Activated T-helper 2 cell treated with anti-CD3 and anti-CD28 coated beads, Interferon-gamma antibody, Interleukin-2, Interleukin-4, amounts not matched to agents 10 μg/mL and 5 μg/mL and 100 μg/mL, durations not matched to agents 14 hours and 24 hours and 36 hours (primary cell): ENCODE results near the gene NYNRIN. TPM values are rescaled to one million over a fixed set of nuclear protein-coding genes. Genes with fewer than 3 reads are reported as not detected.

ENCODE experiments used
- DNase-seq: peaks from one replicate; pipeline ENCODE4 v3.0.0; 2021; ENCODE audit warnings: low spot score
- H3K27ac Mint-ChIP-seq: one replicate; pipeline ENCODE4 v1.8.0; 2021; ENCODE audit warnings: mixed read lengths
- H3K27me3 Mint-ChIP-seq: one replicate; pipeline ENCODE4 v1.8.0; 2021; ENCODE audit warnings: low read depth, mixed read lengths
- H3K36me3 Mint-ChIP-seq: one replicate; pipeline ENCODE4 v1.8.0; 2021; ENCODE audit warnings: low read depth, mixed read lengths
- H3K4me1 Mint-ChIP-seq: one replicate; pipeline ENCODE4 v1.8.0; 2021; ENCODE audit warnings: low read depth, mixed read lengths
- H3K4me3 Mint-ChIP-seq: one replicate; pipeline ENCODE4 v1.8.0; 2021; ENCODE audit warnings: low read depth, mild to moderate bottlenecking, moderate library complexity, mixed read lengths
- H3K9me3 Mint-ChIP-seq: one replicate; pipeline ENCODE4 v1.8.0; 2021; ENCODE audit warnings: mixed read lengths
- intact Hi-C: fragments of 100-400 bp; cut with micrococcal nuclease; formaldehyde crosslinking; loops from one replicate; pipeline ENCODE4 v1.15.1; 2023
- total RNA-seq: library from RNA; stranded (reverse); gene quantifications from 2 replicates; pipeline ENCODE4 v1.2.3, GENCODE V29; 2022

Gene NYNRIN
- total RNA-seq, 1 donor from 2014 or later: 0.34 TPM

- Mint-ChIP-seq H3K27me3 (peaks cover 55% of the 10 kb centered on the region), H3K4me1 (peaks cover 2% of the 10 kb centered on the region), H3K4me3 (no peak overlapping the region), H3K9me3 (no peaks in the 10 kb centered on the region), H3K36me3 (no peaks in the 10 kb centered on the region), H3K27ac (no peak overlapping the region)
- intact Hi-C loops: no loop called here
- DNase-seq: no peak
Measured at GRCh38 chr14:24401810-24402702, 3.3 kb downstream of the NYNRIN start.

- H3K36me3 Mint-ChIP-seq: no peaks in the 10 kb centered on the region
- H3K27ac Mint-ChIP-seq: no peak overlapping the region
- H3K9me3 Mint-ChIP-seq: no peaks in the 10 kb centered on the region
- intact Hi-C loops: no loop called here
- H3K27me3 Mint-ChIP-seq: peaks cover 47% of the 10 kb centered on the region
- H3K4me3 Mint-ChIP-seq: no peak overlapping the region
- DNase-seq: no peak
- H3K4me1 Mint-ChIP-seq: peaks cover 2% of the 10 kb centered on the region
Measured at GRCh38 chr14:24403294-24403998, 4.6 kb downstream of the NYNRIN start.

- H3K36me3 Mint-ChIP-seq: no peaks in the 10 kb centered on the region
- H3K9me3 Mint-ChIP-seq: no peaks in the 10 kb centered on the region
- no peak for DNase-seq
- H3K27ac Mint-ChIP-seq: no peak overlapping the region
- peaks cover 42% of the 10 kb centered on the region for H3K27me3 Mint-ChIP-seq
- no peaks in the 10 kb centered on the region for H3K4me1 Mint-ChIP-seq
- no peak overlapping the region for H3K4me3 Mint-ChIP-seq
- intact Hi-C loops: no loop called here
Measured at GRCh38 chr14:24404814-24405213, 6.0 kb downstream of the NYNRIN start.

- intact Hi-C loops: no loop called here
- no peak for DNase-seq
- Mint-ChIP-seq H3K36me3 (no peaks in the 10 kb centered on the region), H3K27me3 (peaks cover 36% of the 10 kb centered on the region), H3K27ac (no peak overlapping the region), H3K9me3 (no peaks in the 10 kb centered on the region), H3K4me1 (no peaks in the 10 kb centered on the region), H3K4me3 (no peak overlapping the region)
Measured at GRCh38 chr14:24406416-24406815, 7.6 kb downstream of the NYNRIN start.

GRCh38 chr14:24407608-24408325, 9.0 kb downstream of the NYNRIN start:
- no peak overlapping the region for H3K27ac Mint-ChIP-seq
- intact Hi-C loops: no loop called here
- no peaks in the 10 kb centered on the region for H3K9me3 Mint-ChIP-seq
- no peaks in the 10 kb centered on the region for H3K36me3 Mint-ChIP-seq
- peaks cover 26% of the 10 kb centered on the region for H3K27me3 Mint-ChIP-seq
- H3K4me3 Mint-ChIP-seq: no peak overlapping the region
- no peak for DNase-seq
- H3K4me1 Mint-ChIP-seq: no peaks in the 10 kb centered on the region

GRCh38 chr14:24408764-24409163, 10.0 kb downstream of the NYNRIN start:
- Mint-ChIP-seq H3K9me3 (no peaks in the 10 kb centered on the region), H3K27ac (no peak overlapping the region), H3K4me1 (no peaks in the 10 kb centered on the region), H3K27me3 (peaks cover 17% of the 10 kb centered on the region), H3K36me3 (no peaks in the 10 kb centered on the region), H3K4me3 (no peak overlapping the region)
- intact Hi-C loops: no loop called here
- DNase-seq: no peak

- H3K4me1 Mint-ChIP-seq: no peaks in the 10 kb centered on the region
- intact Hi-C loops: no loop called here
- H3K4me3 Mint-ChIP-seq: no peak overlapping the region
- H3K9me3 Mint-ChIP-seq: no peaks in the 10 kb centered on the region
- DNase-seq: no peak
- H3K27ac Mint-ChIP-seq: no peak overlapping the region
- no peaks in the 10 kb centered on the region for H3K36me3 Mint-ChIP-seq
- peaks cover 13% of the 10 kb centered on the region for H3K27me3 Mint-ChIP-seq
Measured at GRCh38 chr14:24409192-24409591, 10.4 kb downstream of the NYNRIN start.

- H3K36me3 Mint-ChIP-seq: no peaks in the 10 kb centered on the region
- intact Hi-C loops: no loop called here
- no peaks in the 10 kb centered on the region for H3K4me1 Mint-ChIP-seq
- H3K27ac Mint-ChIP-seq: no peak overlapping the region
- H3K9me3 Mint-ChIP-seq: no peaks in the 10 kb centered on the region
- peaks cover 9% of the 10 kb centered on the region for H3K27me3 Mint-ChIP-seq
- H3K4me3 Mint-ChIP-seq: no peak overlapping the region
- no peak for DNase-seq
Measured at GRCh38 chr14:24409956-24410355, 11.2 kb downstream of the NYNRIN start.

- DNase-seq: no peak
- intact Hi-C loops: no loop called here
- Mint-ChIP-seq H3K9me3 (no peaks in the 10 kb centered on the region), H3K27ac (no peak overlapping the region), H3K36me3 (no peaks in the 10 kb centered on the region), H3K27me3 (peaks cover 2% of the 10 kb centered on the region), H3K4me1 (no peaks in the 10 kb centered on the region), H3K4me3 (no peak overlapping the region)
Measured at GRCh38 chr14:24411443-24412389, 12.9 kb downstream of the NYNRIN start.

GRCh38 chr14:24414077-24414476, 15.3 kb downstream of the NYNRIN start:
- Mint-ChIP-seq H3K27me3 (peaks cover 5% of the 10 kb centered on the region), H3K4me3 (no peak overlapping the region), H3K36me3 (no peaks in the 10 kb centered on the region), H3K27ac (no peak overlapping the region), H3K9me3 (no peaks in the 10 kb centered on the region), H3K4me1 (no peaks in the 10 kb centered on the region)
- intact Hi-C loops: no loop called here
- DNase-seq: no peak

GRCh38 chr14:24414732-24415420, 16.1 kb downstream of the NYNRIN start:
- Mint-ChIP-seq H3K4me3 (no peak overlapping the region), H3K4me1 (no peaks in the 10 kb centered on the region), H3K9me3 (no peaks in the 10 kb centered on the region), H3K27ac (no peak overlapping the region), H3K36me3 (no peaks in the 10 kb centered on the region), H3K27me3 (peaks cover 10% of the 10 kb centered on the region)
- intact Hi-C loops: no loop called here
- no peak for DNase-seq
